HG02970 (cell line): Measurements from ENCODE around the gene CCNDBP1.
"Not testable (repeated sequence)": the region's sequence is repeated elsewhere in the genome, so short reads cannot be mapped to it uniquely, and the experiment has no call there.

Source experiments
- ATAC-seq: cut with Tn5 transposase; IDR thresholded peaks from one replicate; pipeline ENCODE4 v1.9.1; 2021; ENCODE audit warnings: mild to moderate bottlenecking, moderate library complexity, moderate number of reproducible peaks; ENCODE audit not compliant: unreplicated experiment, low FRiP score

Gene CCNDBP1, protein sequence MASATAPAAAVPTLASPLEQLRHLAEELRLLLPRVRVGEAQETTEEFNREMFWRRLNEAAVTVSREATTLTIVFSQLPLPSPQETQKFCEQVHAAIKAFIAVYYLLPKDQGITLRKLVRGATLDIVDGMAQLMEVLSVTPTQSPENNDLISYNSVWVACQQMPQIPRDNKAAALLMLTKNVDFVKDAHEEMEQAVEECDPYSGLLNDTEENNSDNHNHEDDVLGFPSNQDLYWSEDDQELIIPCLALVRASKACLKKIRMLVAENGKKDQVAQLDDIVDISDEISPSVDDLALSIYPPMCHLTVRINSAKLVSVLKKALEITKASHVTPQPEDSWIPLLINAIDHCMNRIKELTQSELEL

DNA sequence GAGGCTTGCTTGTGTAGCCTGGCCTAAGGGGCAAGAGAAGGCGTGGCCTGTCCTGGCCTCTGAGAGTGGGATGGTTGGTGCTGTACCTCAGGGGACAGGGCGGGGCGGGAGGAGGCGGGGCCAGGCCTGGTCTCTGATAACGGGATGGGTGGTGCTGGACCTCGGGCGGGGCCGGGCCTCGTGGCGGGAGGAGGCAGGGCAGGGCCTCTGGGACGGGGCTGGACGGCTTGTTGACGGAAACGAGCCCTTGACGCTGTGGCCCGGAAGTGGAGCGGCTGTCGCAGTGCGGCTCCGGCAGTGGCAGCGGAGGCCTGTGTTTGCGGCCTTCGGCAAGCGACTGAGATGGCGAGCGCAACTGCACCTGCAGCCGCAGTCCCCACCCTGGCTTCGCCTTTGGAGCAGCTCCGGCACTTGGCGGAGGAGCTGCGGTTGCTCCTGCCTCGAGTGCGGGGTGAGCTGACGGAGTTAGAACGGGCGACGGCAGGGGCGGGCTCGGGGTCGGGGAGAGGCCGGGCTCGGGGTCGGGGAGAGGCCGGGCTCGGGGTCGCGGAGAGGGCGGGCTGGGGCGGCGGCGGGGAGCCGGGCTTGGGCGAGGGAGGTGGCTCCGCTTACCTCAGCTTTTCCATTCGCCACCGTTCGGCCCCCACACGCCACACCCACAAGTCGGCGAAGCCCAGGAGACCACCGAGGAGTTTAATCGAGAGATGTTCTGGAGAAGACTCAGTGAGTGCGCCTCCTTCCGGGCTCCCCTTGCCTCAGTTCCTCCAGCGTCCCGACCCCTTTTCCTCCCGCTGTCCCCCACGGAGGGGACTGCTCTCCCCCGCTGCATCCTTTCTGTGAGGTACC is at the start of gene CCNDBP1:
CCNDBP1 (plus strand) TSS at position 247 of the 846 bp plus-strand sequence; CDS start at position 343, 96 bp downstream.
- peak; percentile 92 for ATAC-seq

DNA sequence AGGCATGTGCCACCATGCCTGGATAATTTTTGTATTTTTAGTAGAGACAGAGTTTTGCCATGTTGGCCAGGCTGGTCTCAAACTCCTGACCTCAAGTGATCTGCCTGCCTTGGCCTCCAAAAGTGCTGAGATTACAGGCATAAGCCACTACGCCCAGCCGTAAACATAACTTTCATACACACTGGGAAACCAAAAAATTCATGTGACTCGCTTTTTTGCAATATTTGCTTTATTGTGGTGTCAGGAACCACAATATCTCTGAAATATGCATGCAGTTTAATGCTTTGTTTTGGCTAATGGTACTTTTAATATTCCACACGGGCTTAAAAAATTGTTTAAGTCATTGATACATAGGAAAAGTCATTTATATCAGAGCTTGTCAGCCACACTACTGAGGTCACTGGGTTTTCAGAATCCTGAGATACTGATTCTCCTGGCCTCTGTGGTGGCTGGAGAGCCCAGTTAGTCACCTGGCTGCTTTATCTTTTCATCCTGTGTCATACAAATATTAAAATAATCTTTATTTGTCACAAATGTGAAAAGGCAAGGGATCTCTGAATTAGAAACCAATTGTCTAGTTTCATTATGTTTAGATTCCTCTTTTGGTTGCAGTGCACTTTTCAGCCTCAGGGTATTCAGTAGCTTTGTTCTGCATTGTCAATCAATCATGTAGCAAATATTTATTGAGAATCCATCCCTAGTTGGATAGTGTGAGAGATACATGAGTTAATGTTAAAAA is 41.8 kb upstream of the CCNDBP1 start:
- ATAC-seq = no peak

DNA sequence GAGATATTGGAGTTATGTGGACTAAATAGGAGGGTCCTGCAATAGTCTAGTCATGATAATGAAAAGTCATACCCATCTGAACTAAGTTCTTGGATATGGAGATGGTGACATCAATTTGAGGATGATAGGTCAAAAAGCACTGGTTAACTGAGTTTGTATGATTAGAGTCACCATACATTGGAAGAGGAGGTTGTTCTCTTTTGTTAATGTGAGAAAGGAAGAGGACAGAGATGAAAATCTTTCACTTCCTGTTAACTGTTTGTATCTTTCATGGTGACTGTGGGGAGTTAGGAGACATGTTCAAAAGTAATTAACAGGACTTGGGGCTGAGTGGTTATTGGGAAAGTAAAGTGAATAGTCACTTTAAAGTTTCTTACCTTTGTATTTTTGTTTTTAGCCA is 40.7 kb upstream of the CCNDBP1 start:
- no peak for ATAC-seq

DNA sequence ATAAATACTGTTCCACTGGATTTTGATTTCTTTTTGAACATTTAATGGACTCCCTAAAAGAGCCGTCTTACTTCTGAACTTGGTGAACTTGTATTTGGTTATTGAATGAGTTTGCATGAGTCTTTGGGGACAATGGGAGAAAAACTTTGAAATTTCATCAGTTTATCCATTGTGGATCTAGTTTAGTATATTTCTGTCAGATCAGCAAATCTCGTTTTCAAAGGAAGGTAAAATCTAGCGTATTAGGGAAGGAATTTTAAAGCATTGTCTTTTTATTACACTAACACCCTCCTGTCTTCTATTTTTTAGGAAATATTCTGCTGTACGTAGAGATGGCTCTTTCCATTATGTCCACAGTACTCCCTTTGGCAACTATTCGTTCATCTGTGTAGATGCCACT is 39.0 kb upstream of the CCNDBP1 start:
- ATAC-seq = no peak

DNA sequence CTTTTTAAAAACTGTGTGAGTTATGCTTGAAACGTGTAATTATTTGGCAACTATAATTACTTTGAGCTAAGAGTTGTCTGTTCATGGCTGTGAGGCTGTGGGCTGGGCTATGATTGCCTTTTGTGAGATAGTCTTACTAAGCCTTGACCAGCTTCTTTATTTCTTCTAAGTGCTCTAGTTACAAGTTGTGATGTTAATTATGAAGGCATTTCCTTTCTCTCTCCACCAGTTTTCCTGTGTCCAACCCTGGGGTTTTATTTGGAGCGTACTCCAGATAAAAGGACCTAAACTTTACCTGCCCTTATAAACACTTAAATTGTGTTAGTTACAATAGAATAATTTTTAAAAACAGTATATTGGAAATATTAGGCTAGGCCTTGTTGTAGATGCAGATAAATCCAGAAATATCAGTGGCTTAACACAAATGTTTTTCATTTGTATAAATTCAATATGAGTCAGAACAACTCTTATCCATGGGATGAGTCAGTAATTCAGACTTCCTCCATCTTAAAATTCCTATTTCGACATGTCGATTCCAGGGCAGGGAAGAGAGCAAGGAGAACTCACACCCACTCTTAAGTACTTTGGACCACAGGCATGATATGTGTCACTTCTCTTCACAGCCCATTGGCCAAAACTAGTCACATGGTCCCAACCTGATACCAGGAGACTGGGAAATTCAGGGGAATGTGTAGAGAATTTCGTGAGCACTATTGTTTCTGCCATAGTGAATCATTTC is 34.8 kb upstream of the CCNDBP1 start:
- ATAC-seq = no peak

DNA sequence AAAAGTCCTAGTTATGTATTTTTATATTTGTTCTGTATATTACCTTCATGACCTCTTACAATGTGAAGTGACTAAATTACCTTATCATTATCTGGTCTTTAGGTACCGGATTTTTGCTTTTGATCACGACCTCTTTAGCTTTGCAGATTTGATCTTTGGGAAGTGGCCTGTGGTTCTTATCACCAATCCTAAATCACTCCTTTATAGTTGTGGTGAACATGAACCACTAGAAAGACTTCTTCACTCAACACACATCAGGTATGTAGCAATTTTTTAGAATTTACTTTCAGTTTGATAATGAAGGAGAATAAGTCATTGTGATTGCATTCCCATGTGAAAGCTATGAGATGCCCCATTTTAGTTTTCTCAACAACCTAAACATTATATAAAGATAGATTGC is 33.5 kb upstream of the CCNDBP1 start:
- ATAC-seq = no peak

DNA sequence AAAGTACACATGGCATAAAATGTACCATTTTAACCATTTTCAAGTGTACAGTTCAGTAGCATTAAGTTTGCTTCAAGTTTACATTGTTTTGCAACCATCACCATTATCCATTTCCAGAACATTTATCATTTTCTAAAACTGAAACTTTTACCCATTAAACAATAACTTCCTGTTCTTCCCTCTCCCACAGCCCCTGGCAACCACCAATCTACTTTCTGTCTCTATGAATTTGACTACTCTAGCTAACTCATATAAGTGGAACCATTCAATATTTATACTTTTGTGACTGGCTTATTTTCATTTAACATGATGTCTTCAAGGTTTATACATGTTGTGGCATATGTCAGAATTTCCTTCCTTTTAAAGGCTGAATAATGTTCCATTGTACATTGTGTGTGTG is 31.9 kb upstream of the CCNDBP1 start:
- ATAC-seq = no peak

DNA sequence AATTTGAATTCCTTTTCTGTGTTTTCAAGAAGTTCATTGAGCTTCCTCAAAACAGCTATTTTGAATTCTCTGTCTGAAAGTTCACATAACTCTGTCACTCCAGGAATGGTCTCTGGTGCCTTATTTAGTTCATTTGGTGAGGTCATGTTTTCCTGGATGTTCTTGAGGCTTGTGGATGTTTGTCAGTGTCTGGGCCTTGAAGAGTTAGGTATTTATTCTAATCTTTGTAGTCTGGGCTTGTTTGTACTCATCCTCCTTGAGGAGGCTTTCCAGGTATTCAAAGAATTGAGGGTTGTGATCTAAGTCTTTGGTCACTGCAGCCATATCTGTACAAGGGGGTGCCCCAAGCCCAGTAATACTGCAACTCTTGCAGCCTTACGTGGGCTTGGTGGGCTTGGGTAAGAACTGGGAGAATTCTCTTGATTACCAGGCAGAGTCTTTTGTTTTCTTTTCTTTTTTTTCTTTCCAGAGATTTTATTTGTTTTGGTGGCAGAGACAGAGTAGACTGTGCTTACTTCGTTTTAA is 19.3 kb upstream of the CCNDBP1 start:
- no peak for ATAC-seq

DNA sequence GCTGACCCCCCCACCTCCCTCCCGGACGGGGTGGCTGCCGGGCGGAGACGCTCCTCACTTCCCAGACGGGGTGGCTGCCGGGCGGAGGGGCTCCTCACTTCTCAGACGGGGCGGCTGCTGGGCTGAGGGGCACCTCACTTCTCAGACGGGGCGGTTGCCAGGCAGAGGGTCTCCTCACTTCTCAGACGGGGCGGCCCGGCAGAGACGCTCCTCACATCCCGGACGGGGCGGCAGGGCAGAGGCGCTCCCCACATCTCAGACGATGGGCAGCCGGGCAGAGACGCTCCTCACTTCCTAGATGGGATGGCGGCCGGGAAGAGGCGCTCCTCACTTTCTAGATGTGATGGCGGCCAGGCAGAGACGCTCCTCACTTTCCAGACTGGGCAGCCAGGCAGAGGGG is 17.9 kb upstream of the CCNDBP1 start:
- ATAC-seq = not testable (repeated sequence)

DNA sequence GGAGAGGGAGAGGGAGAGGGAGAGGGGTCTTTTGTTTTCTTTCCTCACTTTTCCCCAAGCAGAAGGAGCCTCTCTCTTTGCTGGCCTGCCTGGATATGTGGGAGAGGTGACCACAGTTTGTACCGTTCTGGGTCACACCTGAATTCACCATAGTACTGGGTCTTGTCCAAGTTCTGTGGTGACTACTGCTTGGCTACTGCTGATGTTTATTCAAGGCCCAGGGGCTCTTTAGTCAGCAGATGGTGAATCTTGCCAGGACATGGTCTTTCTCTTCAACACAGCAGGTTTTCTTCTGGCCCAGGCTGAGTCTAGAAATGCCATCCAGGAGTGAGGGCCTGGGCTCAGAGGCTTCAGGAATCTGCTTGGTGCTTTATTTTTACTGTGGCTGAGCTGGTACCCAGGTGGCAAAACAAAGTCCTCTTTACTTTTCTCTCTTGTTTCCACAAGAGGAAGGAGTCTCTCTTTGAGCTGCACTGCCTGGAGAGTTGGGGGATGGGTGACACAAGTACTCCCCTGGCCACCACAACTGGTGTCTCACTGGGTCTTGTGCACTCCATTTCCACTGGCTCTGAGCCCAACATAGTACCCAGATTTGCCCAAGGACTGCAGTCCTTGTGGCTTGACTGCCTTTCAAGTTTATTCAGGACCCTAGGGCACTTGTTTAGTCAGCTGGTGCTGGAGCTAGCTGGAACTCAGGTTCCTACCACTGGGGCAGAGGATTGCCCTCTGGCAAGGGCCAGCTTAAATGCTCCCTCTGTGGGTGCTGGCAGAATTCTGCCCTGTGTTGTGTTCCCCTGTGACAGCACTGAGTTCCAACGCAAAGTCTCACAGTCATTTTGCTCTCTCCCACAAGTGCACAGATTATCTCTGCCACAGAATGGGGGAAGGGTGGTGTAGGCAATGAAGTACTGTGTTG is 16.8 kb upstream of the CCNDBP1 start:
- no peak for ATAC-seq

DNA sequence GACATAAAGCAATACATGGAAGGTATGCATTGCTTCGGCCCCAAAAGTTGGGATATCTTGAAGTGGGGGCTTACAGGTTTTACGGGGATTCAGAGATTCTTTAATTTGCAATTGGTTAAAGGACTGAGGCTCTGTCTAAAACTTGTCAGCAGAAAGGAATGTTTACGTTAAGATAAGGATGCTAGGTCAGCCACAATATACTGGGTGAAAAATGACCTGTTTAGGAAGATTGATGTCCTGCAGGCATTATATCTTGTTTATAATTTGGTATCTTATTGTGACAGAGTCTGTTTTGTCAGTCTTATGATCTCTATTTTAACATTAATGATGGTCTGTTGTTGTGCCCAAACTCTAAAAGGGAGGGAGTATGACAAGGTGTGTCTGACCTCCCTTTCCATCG is 15.3 kb upstream of the CCNDBP1 start:
- no peak for ATAC-seq

DNA sequence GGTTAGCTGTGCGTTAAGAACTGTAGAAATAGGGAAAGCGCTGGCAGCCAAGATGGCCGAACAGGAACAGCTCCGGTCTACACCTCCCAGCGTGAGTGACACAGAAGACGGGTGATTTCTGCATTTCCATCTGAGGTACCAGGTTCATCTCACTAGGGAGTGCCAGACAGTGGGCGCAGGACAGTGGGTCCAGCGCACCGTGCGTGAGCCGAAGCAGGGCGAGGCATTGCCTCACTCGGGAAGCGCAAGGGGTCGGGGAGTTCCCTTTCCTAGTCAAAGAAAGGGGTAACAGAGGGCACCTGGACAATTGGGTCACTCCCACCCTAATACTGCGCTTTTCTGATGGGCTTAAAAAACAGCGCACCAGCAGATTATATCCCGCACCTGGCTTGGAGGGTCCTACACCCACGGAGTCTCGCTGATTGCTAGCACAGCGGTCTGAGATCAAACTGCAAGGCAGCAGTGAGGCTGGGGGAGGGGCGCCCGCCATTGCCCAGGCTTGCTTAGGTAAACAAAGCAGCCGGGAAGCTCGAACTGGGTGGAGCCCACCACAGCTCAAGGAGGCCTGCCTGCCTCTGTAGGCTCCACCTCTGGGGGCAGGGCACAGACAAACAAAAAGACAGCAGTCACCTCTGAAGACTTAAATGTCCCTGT is 9.4 kb upstream of the CCNDBP1 start:
- ATAC-seq = not testable (repeated sequence)

DNA sequence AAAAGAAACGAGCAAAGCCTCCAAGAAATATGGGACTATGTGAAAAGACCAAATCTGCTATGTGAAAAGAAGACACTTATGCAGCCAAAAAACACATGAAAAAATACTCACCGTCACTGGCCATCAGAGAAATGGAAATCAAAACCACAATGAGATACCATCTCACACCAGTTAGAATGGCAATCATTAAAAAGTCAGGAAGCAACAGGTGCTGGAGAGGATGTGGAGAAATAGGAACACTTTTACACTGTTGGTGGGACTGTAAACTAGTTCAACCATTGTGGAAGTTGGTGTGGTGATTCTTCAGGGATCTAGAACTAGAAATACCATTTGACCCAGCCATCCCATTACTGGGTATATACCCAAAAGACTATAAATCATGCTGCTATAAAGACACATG is 8.1 kb upstream of the CCNDBP1 start:
- ATAC-seq = not testable (repeated sequence)

DNA sequence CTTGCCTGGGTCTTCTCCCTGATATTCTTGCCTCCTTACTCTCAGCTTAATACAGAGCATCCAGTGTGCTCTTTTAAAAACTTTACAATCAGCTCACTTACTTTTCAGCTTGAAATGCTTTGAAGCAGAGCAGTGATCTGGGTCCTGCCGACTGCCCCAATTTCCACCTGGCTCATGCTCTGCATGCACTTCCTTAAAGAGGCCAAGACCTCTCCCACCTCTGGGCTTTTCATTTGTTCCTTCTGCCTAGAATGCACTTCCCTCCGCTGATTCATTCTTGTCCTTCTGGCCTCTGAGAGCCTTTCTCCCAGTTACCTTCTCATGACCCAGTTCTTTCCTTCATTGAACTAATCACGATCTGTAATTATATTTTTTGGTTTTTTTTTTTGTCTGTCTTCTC is 1.9 kb upstream of the CCNDBP1 start:
- ATAC-seq = no peak

DNA sequence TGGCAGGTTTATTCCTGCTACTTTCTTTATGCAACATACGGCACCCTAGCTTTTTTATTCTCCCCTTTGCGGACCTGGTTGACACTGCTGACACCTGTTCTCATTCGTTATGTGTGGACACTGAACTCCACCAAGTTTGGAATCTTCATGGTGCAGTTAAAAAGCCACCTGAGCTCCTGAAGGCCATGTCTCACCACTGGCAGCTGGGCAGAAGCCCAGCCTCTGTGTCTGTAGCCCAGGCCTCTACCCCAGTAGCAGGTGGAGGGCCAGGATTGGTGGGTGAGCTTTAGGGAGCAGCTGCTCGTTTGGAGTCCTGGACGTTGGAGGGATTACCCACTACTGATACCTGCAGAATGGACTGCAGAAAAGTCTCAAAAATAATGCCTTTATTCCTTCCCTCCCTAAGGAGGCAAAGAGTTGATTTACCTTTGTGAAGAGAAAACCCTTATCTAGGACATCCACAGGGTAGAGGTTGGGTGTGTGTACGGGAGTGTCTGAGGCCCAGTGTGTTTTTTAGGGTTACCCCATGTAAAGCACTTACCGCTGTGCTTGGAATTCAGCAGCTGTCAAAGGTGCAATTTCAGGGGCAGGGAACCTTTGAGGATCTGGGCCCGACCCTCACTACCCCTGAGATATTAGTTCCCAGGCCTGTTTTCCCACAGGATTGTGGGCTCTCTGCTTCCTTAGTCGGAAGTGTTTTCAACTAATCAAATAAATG is 637 bp upstream of the CCNDBP1 start:
- ATAC-seq = no peak

DNA sequence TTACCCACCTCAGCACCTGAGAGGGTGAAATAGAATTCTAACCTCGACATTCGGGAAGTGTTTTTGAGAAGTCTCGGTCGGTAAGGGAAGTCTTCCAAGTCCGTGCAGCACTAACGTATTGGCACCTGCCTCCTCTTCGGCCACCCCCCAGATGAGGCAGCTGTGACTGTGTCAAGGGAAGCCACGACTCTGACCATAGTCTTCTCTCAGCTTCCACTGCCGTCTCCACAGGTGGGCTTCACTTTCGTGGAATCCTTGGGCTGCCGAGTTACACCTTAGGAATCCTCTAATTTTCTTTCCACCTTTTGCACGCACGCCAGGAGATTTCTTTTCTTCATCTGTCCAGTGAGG is 775 bp downstream of the CCNDBP1 start:
- peak; percentile 11 for ATAC-seq

DNA sequence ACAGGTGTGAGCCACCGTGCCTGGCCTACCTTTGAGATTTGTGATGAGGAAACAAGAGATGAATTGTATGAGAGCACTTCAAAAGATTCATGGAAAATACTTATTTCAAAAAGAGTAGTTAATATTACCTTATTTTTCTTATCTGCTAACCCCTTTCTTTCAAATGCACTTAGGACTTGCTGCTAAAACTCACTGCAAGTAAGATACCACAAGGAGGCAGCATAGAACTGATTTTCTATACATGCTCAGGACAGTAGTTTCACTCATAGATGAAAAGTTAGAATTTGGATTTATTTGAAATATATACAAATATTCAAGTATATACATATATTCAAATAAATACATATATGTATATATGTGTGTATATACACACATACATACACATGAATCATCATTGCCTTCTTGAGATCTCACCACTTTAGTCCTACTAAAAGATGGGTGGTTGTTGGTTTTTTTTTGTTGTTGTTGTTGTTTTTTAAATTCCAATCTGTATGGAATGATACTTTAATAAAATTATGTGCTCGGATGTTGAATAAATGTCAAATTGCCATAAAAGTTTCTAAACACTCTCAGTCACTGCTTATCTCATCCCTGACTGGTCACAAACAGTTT is 2.4 kb downstream of the CCNDBP1 start:
- no peak for ATAC-seq

DNA sequence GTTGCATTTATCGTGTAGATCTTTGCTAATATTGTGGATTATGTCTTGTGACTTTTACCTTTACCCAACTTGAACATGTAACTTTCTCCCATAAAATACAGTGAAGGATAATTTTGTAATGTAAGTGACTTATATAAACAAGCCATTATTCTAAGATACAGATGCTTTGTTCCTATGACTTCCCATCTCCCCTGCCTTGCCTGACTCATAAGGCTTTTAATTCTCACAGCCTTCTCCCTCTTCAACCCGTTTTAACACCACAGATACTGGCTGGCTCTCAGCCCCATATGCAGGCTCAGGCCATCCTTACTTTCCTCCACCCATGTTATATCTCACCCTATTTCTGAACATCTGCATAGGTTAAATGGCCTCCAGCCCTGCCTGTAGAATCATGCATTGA is 4.1 kb downstream of the CCNDBP1 start:
- ATAC-seq = no peak
